ENCODE data around the gene TGFBR1.
"Not testable (repeated sequence)": the region's sequence is repeated elsewhere in the genome, so short reads cannot be mapped to it uniquely, and the experiment has no call there.

TGFBR1 gene

GRCh38 chr9:99078717-99079116, 26.2 kb upstream of the TGFBR1 start:
- TF ChIP-seq POLR2A (IDR thresholded peaks at IDR 0.05; ENCODE audit: low read depth, low read length) = no peak
- no peak for TF ChIP-seq POLR2AphosphoS5 (IDR thresholded peaks at IDR 0.05; ENCODE audit: low read depth, low read length)
- no peak for TF ChIP-seq TAF1 (IDR thresholded peaks at IDR 0.05; ENCODE audit: borderline replicate concordance, low read depth, low read length)
- no peak for DNase-seq (ENCODE audit: insufficient read length)
- FAIRE-seq = no peak

GRCh38 chr9:99079542-99079941, 25.4 kb upstream of the TGFBR1 start:
- no peak for TF ChIP-seq TAF1 (IDR thresholded peaks at IDR 0.05; ENCODE audit: borderline replicate concordance, low read depth, low read length)
- TF ChIP-seq POLR2A (IDR thresholded peaks at IDR 0.05; ENCODE audit: low read depth, low read length) = no peak
- TF ChIP-seq POLR2AphosphoS5 (IDR thresholded peaks at IDR 0.05; ENCODE audit: low read depth, low read length) = no peak
- no peak for DNase-seq (ENCODE audit: insufficient read length)
- FAIRE-seq = no peak

- no peak for TF ChIP-seq POLR2AphosphoS5 (IDR thresholded peaks at IDR 0.05; ENCODE audit: low read depth, low read length)
- no peak for TF ChIP-seq POLR2A (IDR thresholded peaks at IDR 0.05; ENCODE audit: low read depth, low read length)
- FAIRE-seq (no peak), DNase-seq (ENCODE audit: insufficient read length) (no peak)
These were observed 21.9 kb upstream of the TGFBR1 start for GRCh38 chr9:99083051-99083450.

- no peak for FAIRE-seq
- no peak for DNase-seq (ENCODE audit: insufficient read length)
- TF ChIP-seq POLR2AphosphoS5 (IDR thresholded peaks at IDR 0.05; ENCODE audit: low read depth, low read length) (no peak), TAF1 (IDR thresholded peaks at IDR 0.05; ENCODE audit: borderline replicate concordance, low read depth, low read length) (no peak), POLR2A (IDR thresholded peaks at IDR 0.05; ENCODE audit: low read depth, low read length) (no peak)
These were observed 18.7 kb upstream of the TGFBR1 start for GRCh38 chr9:99085949-99086948.

GRCh38 chr9:99087462-99087861, 17.5 kb upstream of the TGFBR1 start:
- TF ChIP-seq POLR2A (IDR thresholded peaks at IDR 0.05; ENCODE audit: low read depth, low read length) (no peak), POLR2AphosphoS5 (IDR thresholded peaks at IDR 0.05; ENCODE audit: low read depth, low read length) (no peak), TAF1 (IDR thresholded peaks at IDR 0.05; ENCODE audit: borderline replicate concordance, low read depth, low read length) (no peak)
- no peak for FAIRE-seq
- DNase-seq (ENCODE audit: insufficient read length) = no peak

GRCh38 chr9:99090336-99091130, 14.4 kb upstream of the TGFBR1 start:
- TF ChIP-seq POLR2AphosphoS5 (IDR thresholded peaks at IDR 0.05; ENCODE audit: low read depth, low read length) = no peak
- TF ChIP-seq POLR2A (IDR thresholded peaks at IDR 0.05; ENCODE audit: low read depth, low read length) = no peak
- no peak for TF ChIP-seq TAF1 (IDR thresholded peaks at IDR 0.05; ENCODE audit: borderline replicate concordance, low read depth, low read length)
- DNase-seq (ENCODE audit: insufficient read length) (no peak), FAIRE-seq (no peak)

- TF ChIP-seq POLR2A (IDR thresholded peaks at IDR 0.05; ENCODE audit: low read depth, low read length) = no peak
- no peak for TF ChIP-seq POLR2AphosphoS5 (IDR thresholded peaks at IDR 0.05; ENCODE audit: low read depth, low read length)
- no peak for TF ChIP-seq TAF1 (IDR thresholded peaks at IDR 0.05; ENCODE audit: borderline replicate concordance, low read depth, low read length)
- no peak for FAIRE-seq
These were observed 12.0 kb upstream of the TGFBR1 start for GRCh38 chr9:99092643-99093491.

GRCh38 chr9:99093492-99093791, 11.5 kb upstream of the TGFBR1 start:
- no peak for DNase-seq (ENCODE audit: insufficient read length)
- TF ChIP-seq POLR2AphosphoS5 (IDR thresholded peaks at IDR 0.05; ENCODE audit: low read depth, low read length) = no peak
- no peak for TF ChIP-seq POLR2A (IDR thresholded peaks at IDR 0.05; ENCODE audit: low read depth, low read length)
- TF ChIP-seq TAF1 (IDR thresholded peaks at IDR 0.05; ENCODE audit: borderline replicate concordance, low read depth, low read length) = no peak
- FAIRE-seq = no peak

More at GRCh38 chr9:99092643-99093491, 12.0 kb upstream of the TGFBR1 start:
- no peak for DNase-seq (ENCODE audit: insufficient read length)

- TF ChIP-seq POLR2AphosphoS5 (IDR thresholded peaks at IDR 0.05; ENCODE audit: low read depth, low read length) (no peak), TAF1 (IDR thresholded peaks at IDR 0.05; ENCODE audit: borderline replicate concordance, low read depth, low read length) (no peak), POLR2A (IDR thresholded peaks at IDR 0.05; ENCODE audit: low read depth, low read length) (no peak)
- no peak for FAIRE-seq
- no peak for DNase-seq (ENCODE audit: insufficient read length)
These were observed 9.3 kb upstream of the TGFBR1 start for GRCh38 chr9:99095565-99095964.

GRCh38 chr9:99096409-99096808, 8.5 kb upstream of the TGFBR1 start:
- DNase-seq (ENCODE audit: insufficient read length) (no peak), FAIRE-seq (no peak)
- TF ChIP-seq POLR2AphosphoS5 (IDR thresholded peaks at IDR 0.05; ENCODE audit: low read depth, low read length) (no peak), TAF1 (IDR thresholded peaks at IDR 0.05; ENCODE audit: borderline replicate concordance, low read depth, low read length) (no peak), POLR2A (IDR thresholded peaks at IDR 0.05; ENCODE audit: low read depth, low read length) (no peak)

- DNase-seq (ENCODE audit: insufficient read length); FAIRE-seq: not testable (repeated sequence)
These were observed 4.9 kb upstream of the TGFBR1 start for GRCh38 chr9:99099806-99100585.

Data from GM12892 (cell line).